Measurements from ENCODE around the gene INKA2. TPM values are rescaled to one million over a fixed set of nuclear protein-coding genes. Genes with fewer than 3 reads are reported as not detected.

Gene INKA2
- total RNA-seq, 1 donor = 3.6 TPM

DNA sequence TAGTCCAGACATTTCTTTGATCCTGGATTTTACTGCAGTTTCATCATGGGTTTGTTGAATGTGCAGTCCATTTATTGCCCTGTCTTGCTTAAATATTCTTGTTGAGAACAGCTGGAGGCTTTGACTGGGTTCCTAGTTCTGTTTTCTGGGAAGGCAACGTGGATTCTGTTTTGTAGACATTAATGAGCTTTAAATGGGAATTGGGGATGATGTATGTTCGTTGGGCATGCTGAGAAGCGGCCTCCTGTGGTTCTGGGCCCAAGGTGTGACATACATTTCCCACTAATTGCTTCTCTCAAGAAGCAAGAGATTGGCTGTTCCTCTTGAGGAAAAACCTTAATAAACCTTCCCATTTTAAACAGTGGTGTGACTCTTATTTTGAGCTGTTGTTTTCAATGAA, 22.9 kb downstream of the INKA2 start:
- H3K9me3 ChIP-seq (ENCODE audit: low read depth, low read length) = no peaks in the 10 kb centered on the region
- H3K27ac ChIP-seq (ENCODE audit: low read depth, low read length) = no peak overlapping the region
- H3K4me3 ChIP-seq (ENCODE audit: insufficient read depth, low read length) = no peak overlapping the region
- no peaks in the 10 kb centered on the region for H3K27me3 ChIP-seq (ENCODE audit: insufficient read depth, low read length)
- no peak for DNase-seq (ENCODE audit: insufficient read length, low spot score, missing footprints)
- no peak overlapping the region for H2AFZ ChIP-seq (ENCODE audit: low read length)
- H3K79me2 ChIP-seq (ENCODE audit: insufficient read depth, low read length) = no peaks in the 10 kb centered on the region
- TF ChIP-seq, protein P1, sequence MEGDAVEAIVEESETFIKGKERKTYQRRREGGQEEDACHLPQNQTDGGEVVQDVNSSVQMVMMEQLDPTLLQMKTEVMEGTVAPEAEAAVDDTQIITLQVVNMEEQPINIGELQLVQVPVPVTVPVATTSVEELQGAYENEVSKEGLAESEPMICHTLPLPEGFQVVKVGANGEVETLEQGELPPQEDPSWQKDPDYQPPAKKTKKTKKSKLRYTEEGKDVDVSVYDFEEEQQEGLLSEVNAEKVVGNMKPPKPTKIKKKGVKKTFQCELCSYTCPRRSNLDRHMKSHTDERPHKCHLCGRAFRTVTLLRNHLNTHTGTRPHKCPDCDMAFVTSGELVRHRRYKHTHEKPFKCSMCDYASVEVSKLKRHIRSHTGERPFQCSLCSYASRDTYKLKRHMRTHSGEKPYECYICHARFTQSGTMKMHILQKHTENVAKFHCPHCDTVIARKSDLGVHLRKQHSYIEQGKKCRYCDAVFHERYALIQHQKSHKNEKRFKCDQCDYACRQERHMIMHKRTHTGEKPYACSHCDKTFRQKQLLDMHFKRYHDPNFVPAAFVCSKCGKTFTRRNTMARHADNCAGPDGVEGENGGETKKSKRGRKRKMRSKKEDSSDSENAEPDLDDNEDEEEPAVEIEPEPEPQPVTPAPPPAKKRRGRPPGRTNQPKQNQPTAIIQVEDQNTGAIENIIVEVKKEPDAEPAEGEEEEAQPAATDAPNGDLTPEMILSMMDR (IDR thresholded peaks at IDR 0.05; ENCODE audit: extremely low read depth, low read depth, low read length) = no peak
- no peak overlapping the region for H3K4me2 ChIP-seq (ENCODE audit: insufficient read depth, low read length)
- H3K36me3 ChIP-seq (ENCODE audit: insufficient read depth, low read length) = peaks cover 6% of the 10 kb centered on the region
- H3K4me1 ChIP-seq (ENCODE audit: insufficient read depth, low read length) = peaks cover 6% of the 10 kb centered on the region
- H4K20me1 ChIP-seq (ENCODE audit: insufficient read depth, low read length) = no peaks in the 10 kb centered on the region

DNA sequence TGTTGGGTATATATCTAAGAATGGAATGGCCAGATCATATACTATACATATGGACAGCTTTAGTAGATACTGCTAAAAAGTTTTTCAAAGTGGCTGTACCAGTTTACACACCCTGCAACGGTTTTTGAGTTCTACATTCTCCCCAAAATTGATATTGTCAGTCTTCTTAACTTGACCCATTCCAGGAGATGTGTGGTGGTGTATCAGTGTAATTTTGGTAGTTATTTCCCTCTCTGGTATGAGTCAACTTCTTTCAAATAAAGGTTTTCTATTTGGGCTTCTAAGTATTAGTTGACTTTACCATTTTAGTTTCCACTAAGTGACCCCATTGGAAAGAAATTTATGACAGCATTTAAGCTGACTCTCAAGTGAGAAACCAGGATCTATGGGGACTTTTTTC, 29.2 kb downstream of the INKA2 start:
- no peak overlapping the region for H3K4me2 ChIP-seq (ENCODE audit: insufficient read depth, low read length)
- no peaks in the 10 kb centered on the region for H3K27me3 ChIP-seq (ENCODE audit: insufficient read depth, low read length)
- H4K20me1 ChIP-seq (ENCODE audit: insufficient read depth, low read length) = no peaks in the 10 kb centered on the region
- no peak overlapping the region for H3K4me3 ChIP-seq (ENCODE audit: insufficient read depth, low read length)
- H3K4me1 ChIP-seq (ENCODE audit: insufficient read depth, low read length) = peaks cover 26% of the 10 kb centered on the region
- no peak overlapping the region for H2AFZ ChIP-seq (ENCODE audit: low read length)
- DNase-seq (ENCODE audit: insufficient read length, low spot score, missing footprints) = no peak
- TF ChIP-seq, protein P1 (IDR thresholded peaks at IDR 0.05; ENCODE audit: extremely low read depth, low read depth, low read length) = no peak
- no peak overlapping the region for H3K27ac ChIP-seq (ENCODE audit: low read depth, low read length)
- H3K79me2 ChIP-seq (ENCODE audit: insufficient read depth, low read length) = peaks cover 3% of the 10 kb centered on the region
- H3K36me3 ChIP-seq (ENCODE audit: insufficient read depth, low read length) = peaks cover 9% of the 10 kb centered on the region
- no peaks in the 10 kb centered on the region for H3K9me3 ChIP-seq (ENCODE audit: low read depth, low read length)

DNA sequence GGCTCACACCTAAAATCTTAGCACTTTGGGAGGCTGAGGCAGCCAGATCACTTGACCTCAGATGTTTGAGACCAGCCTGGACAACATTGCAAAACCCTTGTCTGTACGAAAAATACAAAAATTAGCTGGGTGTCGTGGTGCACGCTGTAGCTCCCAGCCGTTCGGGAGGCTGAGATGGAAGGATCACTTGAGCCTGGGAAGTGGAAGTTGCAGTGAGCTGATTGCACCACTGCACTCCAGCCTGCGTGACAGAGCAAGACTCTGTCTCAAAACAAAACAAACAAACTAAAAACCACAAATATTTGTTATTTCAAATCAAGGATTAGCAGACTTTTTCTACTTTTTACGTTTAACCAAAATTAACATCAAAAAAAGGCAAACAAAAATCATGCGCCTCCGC, 31.3 kb downstream of the INKA2 start:
- Histone ChIP-seq H3K4me1 (ENCODE audit: insufficient read depth, low read length) (peaks cover 26% of the 10 kb centered on the region), H3K27me3 (ENCODE audit: insufficient read depth, low read length) (no peaks in the 10 kb centered on the region), H3K27ac (ENCODE audit: low read depth, low read length) (peak overlapping the region; percentile 83), H3K36me3 (ENCODE audit: insufficient read depth, low read length) (peaks cover 16% of the 10 kb centered on the region), H3K79me2 (ENCODE audit: insufficient read depth, low read length) (peaks cover 3% of the 10 kb centered on the region), H4K20me1 (ENCODE audit: insufficient read depth, low read length) (no peaks in the 10 kb centered on the region), H3K9me3 (ENCODE audit: low read depth, low read length) (no peaks in the 10 kb centered on the region), H3K4me3 (ENCODE audit: insufficient read depth, low read length) (no peak overlapping the region), H3K4me2 (ENCODE audit: insufficient read depth, low read length) (peak overlapping the region; percentile 30), H2AFZ (ENCODE audit: low read length) (no peak overlapping the region)
- DNase-seq (ENCODE audit: insufficient read length, low spot score, missing footprints) = no peak
- TF ChIP-seq, protein P1 (IDR thresholded peaks at IDR 0.05; ENCODE audit: extremely low read depth, low read depth, low read length) = no peak

DNA sequence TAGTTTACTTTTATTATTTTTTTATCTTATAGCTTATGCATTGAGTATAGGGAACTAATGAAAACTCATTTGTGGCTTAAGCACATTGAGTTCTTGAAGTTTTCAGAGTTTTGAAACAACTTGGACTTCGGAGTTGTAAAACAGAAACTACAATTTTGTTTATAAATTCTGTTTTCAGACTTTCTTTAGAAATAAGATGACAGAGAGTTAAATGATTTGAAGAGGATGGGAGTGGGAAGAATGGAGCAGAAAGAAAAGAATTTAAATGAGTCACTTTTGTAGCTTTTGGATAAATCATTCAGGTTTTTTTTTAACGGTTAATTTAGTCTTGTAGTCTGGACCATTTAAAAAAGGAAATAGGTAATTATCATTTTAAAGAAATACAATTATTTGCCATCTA, 32.3 kb downstream of the INKA2 start:
- H3K27ac ChIP-seq (ENCODE audit: low read depth, low read length) = peak overlapping the region; percentile 83
- H3K4me2 ChIP-seq (ENCODE audit: insufficient read depth, low read length) = peak overlapping the region; percentile 71
- peaks cover 16% of the 10 kb centered on the region for H3K36me3 ChIP-seq (ENCODE audit: insufficient read depth, low read length)

More for the DNA sequence above, 32.3 kb downstream of the INKA2 start:
- Histone ChIP-seq H3K4me1 (ENCODE audit: insufficient read depth, low read length) (peaks cover 26% of the 10 kb centered on the region), H3K4me3 (ENCODE audit: insufficient read depth, low read length) (no peak overlapping the region), H3K27me3 (ENCODE audit: insufficient read depth, low read length) (no peaks in the 10 kb centered on the region), H4K20me1 (ENCODE audit: insufficient read depth, low read length) (no peaks in the 10 kb centered on the region), H3K9me3 (ENCODE audit: low read depth, low read length) (no peaks in the 10 kb centered on the region), H3K79me2 (ENCODE audit: insufficient read depth, low read length) (peaks cover 3% of the 10 kb centered on the region), H2AFZ (ENCODE audit: low read length) (no peak overlapping the region)
- TF ChIP-seq, protein P1 (IDR thresholded peaks at IDR 0.05; ENCODE audit: extremely low read depth, low read depth, low read length) = no peak
- no peak for DNase-seq (ENCODE audit: insufficient read length, low spot score, missing footprints)

Data from osteoblast (primary cell).